Left lung (tissue), 10 donors: ENCODE results near the gene MEOX2. TPM values are rescaled to one million over a fixed set of nuclear protein-coding genes. Genes with fewer than 3 reads are reported as not detected.

Experiments
- ATAC-seq: fragments of 200-7000 bp; cut with Tn5 transposase; one replicate; pipeline ENCODE4 v1.9.1; 2020; ENCODE audit warnings: moderate library complexity
- DNase-seq, 4 donors: peaks; one replicate each; pipeline ENCODE4 v3.0.0-alpha.2; 2013 to 2020
- H3K27ac ChIP-seq, 2 donors: fragments of 200-600 bp; sonication (generic) in 1 of 2; one replicate each; pipeline versions ENCODE4 v1.5.0 to v1.8.0; 2020 to 2021
- H3K27me3 ChIP-seq, 2 donors: fragments of 200-600 bp; sonication (generic) in 1 of 2; one replicate each; pipeline versions ENCODE4 v1.5.0 to v1.8.0; 2020 to 2021
- H3K36me3 ChIP-seq, 2 donors: fragments of 200-600 bp; sonication (generic) in 1 of 2; one replicate each; pipeline versions ENCODE4 v1.5.0 to v1.8.0; 2020 to 2021
- H3K4me1 ChIP-seq, 2 donors: fragments of 200-600 bp; one replicate each; pipeline ENCODE4 v1.8.0; 2021
- H3K4me3 ChIP-seq, 2 donors: fragments of 200-600 bp; sonication (generic) in 1 of 2; one replicate each; pipeline versions ENCODE4 v1.5.0 to v1.8.0; 2020 to 2021; ENCODE audit warnings: mild to moderate bottlenecking in 1 of 2
- H3K9me3 ChIP-seq, 2 donors: fragments of 200-600 bp; sonication (generic) in 1 of 2; one replicate each; pipeline versions ENCODE4 v1.5.0 to v1.8.0; 2020 to 2021
- CTCF ChIP-seq, 2 donors: fragments of 200-600 bp; sonication (generic) in 1 of 2; IDR thresholded peaks; one replicate each; pipeline versions ENCODE4 v1.5.0 to v1.8.0; 2021; ENCODE audit warnings: antibody characterized with exemption in 2 of 2
- intact Hi-C, 2 donors: fragments of 100-400 bp; cut with DNase I; formaldehyde crosslinking; loops; one replicate each; pipeline versions ENCODE4 v1.11.2 to v1.14.2; 2022
- polyA plus RNA-seq, 6 donors: library from polyadenylated mRNA; unstranded; fragments of 120-200 nt; gene quantifications; one replicate each; pipeline ENCODE4 v1.2.1, GENCODE V29; 2013; ENCODE audit not compliant: insufficient read length in 6 of 6
- total RNA-seq, 2 donors: library from RNA; stranded (reverse); fragmentation: NEBNext Ultra II Directional; extraction: Animal tissue kit (Norgen Biotek cat#: 25700); gene quantifications; one replicate each; pipeline ENCODE4 v1.2.1, GENCODE V29; 2021
- donor health status: DM: no; HTN: yes; CAD: no.
- donor health status: DM: no; HTN: no; CAD: no.

MEOX2 gene
- total and polyA plus RNA-seq, 8 donors: 25.2 to 224 (median 174) TPM

- Histone ChIP-seq H3K4me1 (no peaks in the 10 kb centered on the region), H3K27me3 (no peaks in the 10 kb centered on the region), H3K9me3 (no peaks in the 10 kb centered on the region), H3K36me3 (no peaks in the 10 kb centered on the region), H3K27ac (no peak overlapping the region), H3K4me3 (no peak overlapping the region)
- DNase-seq: no peak
- peak; percentile 55 to 69 for TF ChIP-seq CTCF (IDR thresholded peaks at IDR 0.05)
- intact Hi-C loops: no loop called here
- ATAC-seq: peak; percentile 37
Observed at GRCh38 chr7:15720849-15721471, 34.5 kb upstream of the MEOX2 start.

GRCh38 chr7:15719311-15719710, 32.8 kb upstream of the MEOX2 start:
- Histone ChIP-seq H3K4me3 (no peak overlapping the region), H3K36me3 (no peaks in the 10 kb centered on the region), H3K27ac (no peak overlapping the region), H3K27me3 (no peaks in the 10 kb centered on the region), H3K4me1 (no peaks in the 10 kb centered on the region), H3K9me3 (no peaks in the 10 kb centered on the region)
- DNase-seq: no peak
- no peak for TF ChIP-seq CTCF (IDR thresholded peaks at IDR 0.05)
- intact Hi-C loops: no loop called here
- ATAC-seq: no peak

- H3K27ac ChIP-seq: no peak overlapping the region
- intact Hi-C loops: no loop called here
- no peak for TF ChIP-seq CTCF (IDR thresholded peaks at IDR 0.05)
- no peaks in the 10 kb centered on the region for H3K9me3 ChIP-seq
- no peak for ATAC-seq
- no peaks in the 10 kb centered on the region for H3K4me1 ChIP-seq
- no peaks in the 10 kb centered on the region for H3K36me3 ChIP-seq
- DNase-seq: peak in 1 of 4 donors; percentile 18
- no peak overlapping the region for H3K4me3 ChIP-seq
- H3K27me3 ChIP-seq: no peaks in the 10 kb centered on the region
Observed at GRCh38 chr7:15715435-15715834, 29.0 kb upstream of the MEOX2 start.

- H3K9me3 ChIP-seq: no peaks in the 10 kb centered on the region
- H3K27me3 ChIP-seq: no peaks in the 10 kb centered on the region
- no peak for ATAC-seq
- no peak for TF ChIP-seq CTCF (IDR thresholded peaks at IDR 0.05)
- no peaks in the 10 kb centered on the region for H3K36me3 ChIP-seq
- intact Hi-C loops: no loop called here
- H3K4me1 ChIP-seq: no peaks in the 10 kb centered on the region
- H3K27ac ChIP-seq: no peak overlapping the region
- no peak overlapping the region for H3K4me3 ChIP-seq
- DNase-seq: no peak
Observed at GRCh38 chr7:15709978-15710377, 23.5 kb upstream of the MEOX2 start.

- intact Hi-C loops: no loop called here
- no peak for TF ChIP-seq CTCF (IDR thresholded peaks at IDR 0.05)
- ATAC-seq (no peak), DNase-seq (no peak)
- Histone ChIP-seq H3K9me3 (no peaks in the 10 kb centered on the region), H3K36me3 (no peaks in the 10 kb centered on the region), H3K4me3 (no peak overlapping the region), H3K4me1 (no peaks in the 10 kb centered on the region), H3K27ac (no peak overlapping the region), H3K27me3 (no peaks in the 10 kb centered on the region)
Observed at GRCh38 chr7:15707570-15707969, 21.1 kb upstream of the MEOX2 start.
